ENCODE measurements around the gene HELZ2. TPM values are rescaled to one million over a fixed set of nuclear protein-coding genes. Genes with fewer than 3 reads are reported as not detected.
"Not testable (repeated sequence)": the region's sequence is repeated elsewhere in the genome, so short reads cannot be mapped to it uniquely, and the experiment has no call there.

The HELZ2 gene
- total RNA-seq, 1 donor from 2014 or later = 29.0 TPM

- Mint-ChIP-seq H3K4me3 (ENCODE audit: unreplicated experiment) (peak overlapping the region; percentile 76), H3K4me1 (ENCODE audit: unreplicated experiment) (peaks cover 15% of the 10 kb centered on the region), H3K27ac (ENCODE audit: unreplicated experiment) (peak overlapping the region; percentile 57), H3K9me3 (ENCODE audit: unreplicated experiment) (no peaks in the 10 kb centered on the region), H3K27me3 (ENCODE audit: unreplicated experiment) (no peaks in the 10 kb centered on the region), H3K36me3 (ENCODE audit: unreplicated experiment) (no peaks in the 10 kb centered on the region)
- DNase-seq (ENCODE audit: extremely low spot score, unreplicated experiment) = no peak
- TF ChIP-seq CTCF (IDR thresholded peaks at IDR 0.05) = no peak
Observed at GRCh38 chr20:63572788-63573646, 1.0 kb downstream of the HELZ2 start.

GRCh38 chr20:63572071-63572787 is 1.8 kb downstream of the HELZ2 start:
- no peak overlapping the region for H3K4me3 Mint-ChIP-seq (ENCODE audit: unreplicated experiment)
- peaks cover 15% of the 10 kb centered on the region for H3K4me1 Mint-ChIP-seq (ENCODE audit: unreplicated experiment)
- no peaks in the 10 kb centered on the region for H3K36me3 Mint-ChIP-seq (ENCODE audit: unreplicated experiment)
- TF ChIP-seq CTCF (IDR thresholded peaks at IDR 0.05) = no peak
- no peak overlapping the region for H3K27ac Mint-ChIP-seq (ENCODE audit: unreplicated experiment)
- H3K27me3 Mint-ChIP-seq (ENCODE audit: unreplicated experiment) = no peaks in the 10 kb centered on the region
- no peak for DNase-seq (ENCODE audit: extremely low spot score, unreplicated experiment)
- no peaks in the 10 kb centered on the region for H3K9me3 Mint-ChIP-seq (ENCODE audit: unreplicated experiment)

- H3K9me3 Mint-ChIP-seq (ENCODE audit: unreplicated experiment); H3K27ac Mint-ChIP-seq (ENCODE audit: unreplicated experiment); H3K4me3 Mint-ChIP-seq (ENCODE audit: unreplicated experiment); H3K36me3 Mint-ChIP-seq (ENCODE audit: unreplicated experiment); DNase-seq (ENCODE audit: extremely low spot score, unreplicated experiment); H3K27me3 Mint-ChIP-seq (ENCODE audit: unreplicated experiment): not testable (repeated sequence)
- peaks cover 12% of the 10 kb centered on the region for H3K4me1 Mint-ChIP-seq (ENCODE audit: unreplicated experiment)
Observed at GRCh38 chr20:63571087-63571478, 3.0 kb downstream of the HELZ2 start.

GRCh38 chr20:63570281-63571086 is 3.6 kb downstream of the HELZ2 start:
- peaks cover 9% of the 10 kb centered on the region for H3K4me1 Mint-ChIP-seq (ENCODE audit: unreplicated experiment)
- no peaks in the 10 kb centered on the region for H3K36me3 Mint-ChIP-seq (ENCODE audit: unreplicated experiment)
- no peak for TF ChIP-seq CTCF (IDR thresholded peaks at IDR 0.05)
- H3K27me3 Mint-ChIP-seq (ENCODE audit: unreplicated experiment) = no peaks in the 10 kb centered on the region
- no peak overlapping the region for H3K27ac Mint-ChIP-seq (ENCODE audit: unreplicated experiment)
- no peak for DNase-seq (ENCODE audit: extremely low spot score, unreplicated experiment)
- no peaks in the 10 kb centered on the region for H3K9me3 Mint-ChIP-seq (ENCODE audit: unreplicated experiment)
- no peak overlapping the region for H3K4me3 Mint-ChIP-seq (ENCODE audit: unreplicated experiment)

- H3K27me3 Mint-ChIP-seq (ENCODE audit: unreplicated experiment) = no peaks in the 10 kb centered on the region
- DNase-seq (ENCODE audit: extremely low spot score, unreplicated experiment) = no peak
- H3K4me1 Mint-ChIP-seq (ENCODE audit: unreplicated experiment) = peaks cover 3% of the 10 kb centered on the region
- no peaks in the 10 kb centered on the region for H3K36me3 Mint-ChIP-seq (ENCODE audit: unreplicated experiment)
- no peak overlapping the region for H3K27ac Mint-ChIP-seq (ENCODE audit: unreplicated experiment)
- H3K9me3 Mint-ChIP-seq (ENCODE audit: unreplicated experiment) = no peaks in the 10 kb centered on the region
- no peak overlapping the region for H3K4me3 Mint-ChIP-seq (ENCODE audit: unreplicated experiment)
- no peak for TF ChIP-seq CTCF (IDR thresholded peaks at IDR 0.05)
Observed at GRCh38 chr20:63568986-63569949, 4.8 kb downstream of the HELZ2 start.

Measured in osteocyte (in vitro differentiated cells).